ELF-1 (cell line): ENCODE measurements around the gene MDM2.
"Not testable (repeated sequence)": the region's sequence is repeated elsewhere in the genome, so short reads cannot be mapped to it uniquely, and the experiment has no call there.

Source experiments
- DNase-seq: peaks from one replicate; pipeline ENCODE4 v3.0.0-alpha.2; 2016; ENCODE audit warnings: low read depth, low spot score

The MDM2 gene

GRCh38 chr12:68805592-68806120 lies 2.3 kb upstream of the MDM2 start:
- no peak for DNase-seq

- no peak for DNase-seq
Measured at GRCh38 chr12:68806488-68807237, 1.3 kb upstream of the MDM2 start.

GRCh38 chr12:68807274-68807575 lies 752 bp upstream of the MDM2 start:
- DNase-seq: not testable (repeated sequence)

- peak; percentile 84 for DNase-seq
Measured at GRCh38 chr12:68808388-68809189, 612 bp downstream of the MDM2 start.

- no peak for DNase-seq
Measured at GRCh38 chr12:68809190-68810026, 1.4 kb downstream of the MDM2 start.

GRCh38 chr12:68810027-68810389 lies 2.0 kb downstream of the MDM2 start:
- not testable (repeated sequence) for DNase-seq

GRCh38 chr12:68811573-68811972 lies 3.6 kb downstream of the MDM2 start:
- not testable (repeated sequence) for DNase-seq

- peak; percentile 33 for DNase-seq
Measured at GRCh38 chr12:68812553-68813241, 4.7 kb downstream of the MDM2 start.

- no peak for DNase-seq
Measured at GRCh38 chr12:68813242-68813593, 5.2 kb downstream of the MDM2 start.

- DNase-seq: no peak
Measured at GRCh38 chr12:68814490-68815231, 6.7 kb downstream of the MDM2 start.

GRCh38 chr12:68815232-68815927 lies 7.4 kb downstream of the MDM2 start:
- DNase-seq: no peak

- no peak for DNase-seq
Measured at GRCh38 chr12:68815928-68816800, 8.2 kb downstream of the MDM2 start.

- not testable (repeated sequence) for DNase-seq
Measured at GRCh38 chr12:68819481-68819880, 11.5 kb downstream of the MDM2 start.

GRCh38 chr12:68821357-68822188 lies 13.6 kb downstream of the MDM2 start:
- DNase-seq: no peak

GRCh38 chr12:68823696-68824095 lies 15.7 kb downstream of the MDM2 start:
- no peak for DNase-seq

- DNase-seq: no peak
Measured at GRCh38 chr12:68824131-68824530, 16.2 kb downstream of the MDM2 start.

- DNase-seq: no peak
Measured at GRCh38 chr12:68824597-68825250, 16.7 kb downstream of the MDM2 start.
